Fibroblast of pulmonary artery (primary cell): Measurements from ENCODE around the gene PCLO.
"Not testable (repeated sequence)": the region's sequence is repeated elsewhere in the genome, so short reads cannot be mapped to it uniquely, and the experiment has no call there.

Experiments
- DNase-seq: peaks from one replicate; pipeline ENCODE4 v3.0.0-alpha.2; 2010; ENCODE audit warnings: low read depth
- H3K4me3 ChIP-seq: replicated peaks from 2 replicates; pipeline ENCODE4 v1.5.1; 2011; ENCODE audit warnings: low read depth, mild to moderate bottlenecking, control low read depth, low read length, moderate library complexity
- CTCF ChIP-seq: IDR thresholded peaks from 2 replicates; pipeline ENCODE4 v1.5.1; 2011; ENCODE audit warnings: mild to moderate bottlenecking, control low read depth, low read length, inconsistent platforms; ENCODE audit errors: missing control alignments

The PCLO gene

GRCh38 chr7:82714883-82715282 lies 447.8 kb downstream of the PCLO start:
- H3K4me3 ChIP-seq = no peak overlapping the region
- no peak for TF ChIP-seq CTCF
- DNase-seq = no peak

- TF ChIP-seq CTCF = no peak
Observed at GRCh38 chr7:82713506-82713905, 449.2 kb downstream of the PCLO start.

GRCh38 chr7:82706344-82706743 lies 456.3 kb downstream of the PCLO start:
- DNase-seq, H3K4me3 ChIP-seq: not testable (repeated sequence)

More at GRCh38 chr7:82713506-82713905, 449.2 kb downstream of the PCLO start:
- H3K4me3 ChIP-seq = no peak overlapping the region
- DNase-seq = no peak

- DNase-seq = no peak
- H3K4me3 ChIP-seq = no peak overlapping the region
Observed at GRCh38 chr7:82705517-82706260, 457.0 kb downstream of the PCLO start.

GRCh38 chr7:82704121-82704520 lies 458.6 kb downstream of the PCLO start:
- no peak overlapping the region for H3K4me3 ChIP-seq
- TF ChIP-seq CTCF = no peak
- no peak for DNase-seq

More at GRCh38 chr7:82705517-82706260, 457.0 kb downstream of the PCLO start:
- TF ChIP-seq CTCF = no peak
